ENCODE measurements around the gene TFPI. TPM values are rescaled to one million over a fixed set of nuclear protein-coding genes. Genes with fewer than 3 reads are reported as not detected.

The TFPI gene
- total and polyA plus RNA-seq, 2 of the 8 experiments (the other 6 are each of a cell fraction or from before 2014, with no cell fraction given) = 2.0 to 7.1 TPM

DNA sequence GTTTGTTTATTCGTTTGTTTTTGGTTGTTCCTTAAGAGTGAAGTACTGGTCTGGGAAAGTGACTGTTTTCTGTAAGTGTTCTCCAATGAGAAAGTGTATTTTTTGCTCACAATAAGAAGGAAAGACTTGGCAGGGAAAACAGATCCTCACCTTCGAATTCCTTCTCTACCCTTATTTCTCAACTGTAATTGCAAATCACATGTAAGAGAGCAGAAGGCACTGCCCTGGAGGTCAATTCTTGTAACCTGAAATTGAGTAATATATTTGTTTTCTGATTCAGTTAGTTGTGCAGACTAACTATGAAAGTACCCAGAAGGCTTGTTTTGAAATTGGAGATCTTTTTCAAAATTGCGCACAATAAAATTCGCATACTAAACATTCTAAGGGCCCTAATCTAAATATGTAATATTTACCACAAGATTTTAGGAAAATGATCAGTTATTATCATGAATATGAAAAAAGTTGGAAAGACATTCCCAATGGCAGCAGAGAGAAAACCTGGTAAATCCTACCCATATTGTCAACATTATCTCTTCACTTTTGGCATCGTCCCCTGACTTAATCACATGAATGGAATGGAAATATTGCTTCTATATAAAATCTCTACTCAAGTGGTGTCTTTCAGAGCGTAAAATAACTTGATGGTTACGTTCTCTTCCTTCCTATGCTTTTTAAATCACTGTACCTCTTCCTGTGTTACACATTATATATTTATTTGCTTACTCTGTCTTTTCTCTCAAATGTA is 24.1 kb downstream of the TFPI start (continued):
- TF ChIP-seq, protein P1, sequence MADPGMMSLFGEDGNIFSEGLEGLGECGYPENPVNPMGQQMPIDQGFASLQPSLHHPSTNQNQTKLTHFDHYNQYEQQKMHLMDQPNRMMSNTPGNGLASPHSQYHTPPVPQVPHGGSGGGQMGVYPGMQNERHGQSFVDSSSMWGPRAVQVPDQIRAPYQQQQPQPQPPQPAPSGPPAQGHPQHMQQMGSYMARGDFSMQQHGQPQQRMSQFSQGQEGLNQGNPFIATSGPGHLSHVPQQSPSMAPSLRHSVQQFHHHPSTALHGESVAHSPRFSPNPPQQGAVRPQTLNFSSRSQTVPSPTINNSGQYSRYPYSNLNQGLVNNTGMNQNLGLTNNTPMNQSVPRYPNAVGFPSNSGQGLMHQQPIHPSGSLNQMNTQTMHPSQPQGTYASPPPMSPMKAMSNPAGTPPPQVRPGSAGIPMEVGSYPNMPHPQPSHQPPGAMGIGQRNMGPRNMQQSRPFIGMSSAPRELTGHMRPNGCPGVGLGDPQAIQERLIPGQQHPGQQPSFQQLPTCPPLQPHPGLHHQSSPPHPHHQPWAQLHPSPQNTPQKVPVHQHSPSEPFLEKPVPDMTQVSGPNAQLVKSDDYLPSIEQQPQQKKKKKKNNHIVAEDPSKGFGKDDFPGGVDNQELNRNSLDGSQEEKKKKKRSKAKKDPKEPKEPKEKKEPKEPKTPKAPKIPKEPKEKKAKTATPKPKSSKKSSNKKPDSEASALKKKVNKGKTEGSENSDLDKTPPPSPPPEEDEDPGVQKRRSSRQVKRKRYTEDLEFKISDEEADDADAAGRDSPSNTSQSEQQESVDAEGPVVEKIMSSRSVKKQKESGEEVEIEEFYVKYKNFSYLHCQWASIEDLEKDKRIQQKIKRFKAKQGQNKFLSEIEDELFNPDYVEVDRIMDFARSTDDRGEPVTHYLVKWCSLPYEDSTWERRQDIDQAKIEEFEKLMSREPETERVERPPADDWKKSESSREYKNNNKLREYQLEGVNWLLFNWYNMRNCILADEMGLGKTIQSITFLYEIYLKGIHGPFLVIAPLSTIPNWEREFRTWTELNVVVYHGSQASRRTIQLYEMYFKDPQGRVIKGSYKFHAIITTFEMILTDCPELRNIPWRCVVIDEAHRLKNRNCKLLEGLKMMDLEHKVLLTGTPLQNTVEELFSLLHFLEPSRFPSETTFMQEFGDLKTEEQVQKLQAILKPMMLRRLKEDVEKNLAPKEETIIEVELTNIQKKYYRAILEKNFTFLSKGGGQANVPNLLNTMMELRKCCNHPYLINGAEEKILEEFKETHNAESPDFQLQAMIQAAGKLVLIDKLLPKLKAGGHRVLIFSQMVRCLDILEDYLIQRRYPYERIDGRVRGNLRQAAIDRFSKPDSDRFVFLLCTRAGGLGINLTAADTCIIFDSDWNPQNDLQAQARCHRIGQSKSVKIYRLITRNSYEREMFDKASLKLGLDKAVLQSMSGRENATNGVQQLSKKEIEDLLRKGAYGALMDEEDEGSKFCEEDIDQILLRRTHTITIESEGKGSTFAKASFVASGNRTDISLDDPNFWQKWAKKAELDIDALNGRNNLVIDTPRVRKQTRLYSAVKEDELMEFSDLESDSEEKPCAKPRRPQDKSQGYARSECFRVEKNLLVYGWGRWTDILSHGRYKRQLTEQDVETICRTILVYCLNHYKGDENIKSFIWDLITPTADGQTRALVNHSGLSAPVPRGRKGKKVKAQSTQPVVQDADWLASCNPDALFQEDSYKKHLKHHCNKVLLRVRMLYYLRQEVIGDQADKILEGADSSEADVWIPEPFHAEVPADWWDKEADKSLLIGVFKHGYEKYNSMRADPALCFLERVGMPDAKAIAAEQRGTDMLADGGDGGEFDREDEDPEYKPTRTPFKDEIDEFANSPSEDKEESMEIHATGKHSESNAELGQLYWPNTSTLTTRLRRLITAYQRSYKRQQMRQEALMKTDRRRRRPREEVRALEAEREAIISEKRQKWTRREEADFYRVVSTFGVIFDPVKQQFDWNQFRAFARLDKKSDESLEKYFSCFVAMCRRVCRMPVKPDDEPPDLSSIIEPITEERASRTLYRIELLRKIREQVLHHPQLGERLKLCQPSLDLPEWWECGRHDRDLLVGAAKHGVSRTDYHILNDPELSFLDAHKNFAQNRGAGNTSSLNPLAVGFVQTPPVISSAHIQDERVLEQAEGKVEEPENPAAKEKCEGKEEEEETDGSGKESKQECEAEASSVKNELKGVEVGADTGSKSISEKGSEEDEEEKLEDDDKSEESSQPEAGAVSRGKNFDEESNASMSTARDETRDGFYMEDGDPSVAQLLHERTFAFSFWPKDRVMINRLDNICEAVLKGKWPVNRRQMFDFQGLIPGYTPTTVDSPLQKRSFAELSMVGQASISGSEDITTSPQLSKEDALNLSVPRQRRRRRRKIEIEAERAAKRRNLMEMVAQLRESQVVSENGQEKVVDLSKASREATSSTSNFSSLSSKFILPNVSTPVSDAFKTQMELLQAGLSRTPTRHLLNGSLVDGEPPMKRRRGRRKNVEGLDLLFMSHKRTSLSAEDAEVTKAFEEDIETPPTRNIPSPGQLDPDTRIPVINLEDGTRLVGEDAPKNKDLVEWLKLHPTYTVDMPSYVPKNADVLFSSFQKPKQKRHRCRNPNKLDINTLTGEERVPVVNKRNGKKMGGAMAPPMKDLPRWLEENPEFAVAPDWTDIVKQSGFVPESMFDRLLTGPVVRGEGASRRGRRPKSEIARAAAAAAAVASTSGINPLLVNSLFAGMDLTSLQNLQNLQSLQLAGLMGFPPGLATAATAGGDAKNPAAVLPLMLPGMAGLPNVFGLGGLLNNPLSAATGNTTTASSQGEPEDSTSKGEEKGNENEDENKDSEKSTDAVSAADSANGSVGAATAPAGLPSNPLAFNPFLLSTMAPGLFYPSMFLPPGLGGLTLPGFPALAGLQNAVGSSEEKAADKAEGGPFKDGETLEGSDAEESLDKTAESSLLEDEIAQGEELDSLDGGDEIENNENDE (IDR thresholded peaks at IDR 0.05; ENCODE audit: insufficient replicate concordance, low read length) = no peak
- TF ChIP-seq PHF8 (conservative IDR thresholded peaks at IDR 0.05; ENCODE audit: low read depth, low read length) = no peak
- TF ChIP-seq SAP30 (IDR thresholded peaks at IDR 0.05; ENCODE audit: insufficient read depth, insufficient replicate concordance, low read length) = no peak
- TF ChIP-seq GTF2F1 (IDR thresholded peaks at IDR 0.05; ENCODE audit: borderline replicate concordance, low read depth, low read length) = no peak
- TF ChIP-seq YY1 (IDR thresholded peaks at IDR 0.05; ENCODE audit: low read depth, low read length) = no peak
